HepG2 (cell line): ENCODE data around the gene AP2A2. TPM values are rescaled to one million over a fixed set of nuclear protein-coding genes. Genes with fewer than 3 reads are reported as not detected.

Experiments
- ATAC-seq: fragments of 200-7000 bp; cut with Tn5 transposase; 3 replicates; pipeline ENCODE4 v1.9.1; 2020; ENCODE audit warnings: mild to moderate bottlenecking, moderate library complexity
- BruUV-seq: library from RNA; stranded (reverse); fragments of 400-500 nt; replicated peaks from 2 replicates; lab custom pipeline; 2021; lab: Mats Ljungman, UMichigan
- CTCF ChIA-PET: fragments of 300-600 bp; formaldehyde crosslinking; extraction: SDS; loops from one replicate; lab custom pipeline; 2021; ENCODE audit warnings: low total read pairs, inconsistent platforms, low intra/inter-chr PET ratio; lab: Yijun Ruan, JAX
- POLR2A ChIA-PET: fragments of 350-600 bp; sonication (Branson Sonifier 250); formaldehyde crosslinking; loops from one replicate; lab custom pipeline; 2020; ENCODE audit warnings: antibody characterized with exemption, inconsistent platforms; lab: Yijun Ruan, JAX
- DNase-seq: peaks from one replicate; pipeline ENCODE4 v3.0.0-alpha.2; 2015; ENCODE audit warnings: low spot score
- FAIRE-seq: peaks from 3 replicates; lab custom pipeline; 2011; peaks lifted over from hg19 to GRCh38; lab: Jason Lieb, UNC
- H2AFZ ChIP-seq: one replicate; pipeline ENCODE4 v1.6.1; 2011; ENCODE audit warnings: low read length, inconsistent platforms
- H3K27ac ChIP-seq: fragments of 300-600 bp; 3 replicates; pipeline ENCODE4 v1.8.0; 2011; ENCODE audit warnings: mixed run types, mild to moderate bottlenecking, mixed read lengths, low read length, inconsistent platforms; ENCODE audit not compliant: insufficient read depth; ENCODE audit errors: extremely low read length
- H3K27me3 ChIP-seq, 2 experiments: fragments of 200-600 bp in 1 of 2; 2 replicates in 1 of 2; 3 replicates in 1 of 2; pipeline versions ENCODE4 v1.6.0 to v1.8.0; 2011; ENCODE audit warnings: low read length in 2 of 2, mild to moderate bottlenecking in 2 of 2, moderate library complexity in 2 of 2, inconsistent platforms in 1 of 2; ENCODE audit not compliant: insufficient read depth in 2 of 2, control insufficient read depth in 1 of 2
- H3K36me3 ChIP-seq, 2 experiments: fragments of 200-600 bp in 1 of 2; replicated peaks in 1 of 2; 2 replicates in 1 of 2; 3 replicates in 1 of 2; pipeline versions ENCODE4 v1.5.1 to v1.8.0; 2011; ENCODE audit warnings: low read length in 2 of 2, inconsistent platforms in 1 of 2; ENCODE audit not compliant: insufficient read depth in 2 of 2, control insufficient read depth in 1 of 2
- H3K4me1 ChIP-seq: 2 replicates; pipeline ENCODE4 v1.5.1; 2012; ENCODE audit warnings: low read length, inconsistent platforms; ENCODE audit not compliant: insufficient read depth
- H3K4me2 ChIP-seq: 2 replicates; pipeline ENCODE4 v1.6.0; 2011; ENCODE audit warnings: low read depth, low read length, inconsistent platforms
- H3K4me3 ChIP-seq, 3 experiments: fragments of 200-600 bp in 1 of 3; sonication (generic), shearing (Covaris generic) in 1 of 3; replicated peaks in 1 of 3; 2 replicates each; pipeline ENCODE4 v1.5.1; 2011 to 2016; ENCODE audit warnings: low read length in 3 of 3, inconsistent platforms in 2 of 3, low read depth in 2 of 3, mild to moderate bottlenecking in 2 of 3, control low read depth in 1 of 3, mixed read lengths in 1 of 3; ENCODE audit not compliant: insufficient read depth in 1 of 3
- H3K79me2 ChIP-seq: one replicate; pipeline ENCODE4 v1.6.1; 2011; ENCODE audit warnings: low read length, inconsistent platforms; ENCODE audit not compliant: insufficient read depth
- H3K9ac ChIP-seq: 2 replicates; pipeline ENCODE4 v1.6.0; 2011; ENCODE audit warnings: mild to moderate bottlenecking, low read depth, low read length, inconsistent platforms; ENCODE audit not compliant: insufficient read depth
- H3K9me3 ChIP-seq: 2 replicates; pipeline ENCODE4 v1.5.1; 2012; ENCODE audit warnings: mild to moderate bottlenecking, low read length
- H4K20me1 ChIP-seq: 2 replicates; pipeline ENCODE4 v1.6.0; 2011; ENCODE audit warnings: inconsistent platforms, mild to moderate bottlenecking, low read length, moderate library complexity; ENCODE audit not compliant: insufficient read depth
- AHR ChIP-seq: IDR thresholded peaks from 2 replicates; pipeline ENCODE4 v1.6.1; 2018; ENCODE audit warnings: missing genetic modification reagents, missing compliant biosample characterization
- CEBPG ChIP-seq: IDR thresholded peaks from 2 replicates; pipeline ENCODE4 v1.6.1; 2016
- GRHL1 ChIP-seq: sonication (generic); formaldehyde crosslinking; conservative IDR thresholded peaks from 2 replicates; pipeline ENCODE4 v1.8.0; 2022; ENCODE audit warnings: missing genetic modification reagents
- HCFC1 ChIP-seq: fragments of 150-350 bp; IDR thresholded peaks from 2 replicates; pipeline ENCODE4 v1.6.1; 2014; ENCODE audit warnings: low read depth, low read length
- KLF16 ChIP-seq, 2 experiments: sonication (generic) in 1 of 2; formaldehyde crosslinking in 1 of 2; IDR thresholded peaks; 2 replicates each; pipeline versions ENCODE4 v1.6.1 to v1.8.0; 2016 to 2023; ENCODE audit warnings: missing genetic modification reagents in 2 of 2, missing compliant biosample characterization in 1 of 2
- NR0B2 ChIP-seq: sonication (generic); formaldehyde crosslinking; IDR thresholded peaks from 2 replicates; pipeline ENCODE4 v1.4.0; 2020; ENCODE audit warnings: mild to moderate bottlenecking, missing genetic modification reagents
- RFX5 ChIP-seq: IDR thresholded peaks from 2 replicates; pipeline ENCODE4 v1.6.1; 2011; ENCODE audit warnings: low read depth, low read length, improper control_type of control experiment
- SP4 ChIP-seq: sonication (generic); formaldehyde crosslinking; IDR thresholded peaks from 2 replicates; pipeline ENCODE4 v1.8.1; 2023; ENCODE audit warnings: mild to moderate bottlenecking, missing genetic modification reagents
- ZNF407 ChIP-seq: sonication (generic); formaldehyde crosslinking; IDR thresholded peaks from one replicate; pipeline ENCODE4 v1.5.1; 2020; ENCODE audit warnings: mild to moderate bottlenecking, missing genetic modification reagents; ENCODE audit errors: not compliant biosample characterization
- ZNF605 ChIP-seq: sonication (generic); formaldehyde crosslinking; IDR thresholded peaks from 2 replicates; pipeline ENCODE4 v1.8.0; 2022; ENCODE audit warnings: mild to moderate bottlenecking, missing genetic modification reagents
- ZNF775 ChIP-seq: sonication (generic); formaldehyde crosslinking; IDR thresholded peaks from 2 replicates; pipeline ENCODE4 v1.4.0; 2020; ENCODE audit warnings: missing genetic modification reagents, mild to moderate bottlenecking, moderate library complexity, borderline replicate concordance
- ZNF782 ChIP-seq: sonication (generic); formaldehyde crosslinking; IDR thresholded peaks from 2 replicates; pipeline ENCODE4 v1.4.0; 2020; ENCODE audit warnings: missing genetic modification reagents, mild to moderate bottlenecking, borderline replicate concordance
- WGBS: methylation state at CpG from one replicate; pipeline ENCODE4 v1.1.6; 2017; ENCODE audit warnings: low lambda C conversion rate; 5-methylcytosine and 5-hydroxymethylcytosine counted together
- in situ Hi-C: cut with HindIII; loops from 2 replicates; pipeline ENCODE4 v1.10.0; 2017; ENCODE audit warnings: low pct_unique_long_range_greater_than_20kb; ENCODE audit not compliant: extremely low pct_ligation_motif_present
- intact Hi-C: fragments of 100-400 bp; cut with micrococcal nuclease; formaldehyde crosslinking; loops from one replicate; pipeline ENCODE4 v1.10.0; 2022; ENCODE audit not compliant: unreplicated experiment
- polyA plus RNA-seq, 8 experiments: library from polyadenylated mRNA; depleted of rRNA in 3 of 8; stranded (reverse) in 7 of 8; unstranded in 1 of 8; fragments of >200 nt; fragmentation: Illumina TruSeq in 4 of 8; extraction: Trizol in 4 of 8; gene quantifications; 2 replicates each; pipeline versions ENCODE4 v1.2.1 to v1.2.3, GENCODE V29; 2011 to 2016; ENCODE audit warnings: low read depth in 4 of 8, missing spikeins in 1 of 8, mixed read lengths in 1 of 8; ENCODE audit not compliant: insufficient read depth in 1 of 8
- total RNA-seq, 5 experiments: library from RNA; depleted of rRNA; stranded (reverse); fragments of >200 nt; fragmentation: Illumina TruSeq; extraction: Trizol; gene quantifications; 2 replicates each; pipeline ENCODE4 v1.2.3, GENCODE V29; 2016; ENCODE audit warnings: low read depth in 1 of 5

Gene AP2A2
- total and polyA plus RNA-seq, 2 of the 13 experiments (the other 11 are each of a cell fraction or from before 2014, with no cell fraction given), result 25.7 to 75.7 TPM

GRCh38 chr11:933142-933851 lies 7.6 kb downstream of the AP2A2 start (continued):
- TF ChIP-seq ZNF407 (CRISPR knock-in tag), result no peak
- no peak for TF ChIP-seq CEBPG
- TF ChIP-seq, all 625 proteins: peak for 0

GRCh38 chr11:933936-934335 lies 8.3 kb downstream of the AP2A2 start:
- peaks cover 37% of the 10 kb centered on the region for H4K20me1 ChIP-seq
- CTCF ChIA-PET, result no interaction called here
- BruUV-seq, result no TSS peak
- no peak for TF ChIP-seq ZNF605 (CRISPR knock-in tag)
- no peak for TF ChIP-seq AHR (CRISPR knock-in tag)
- no peak for TF ChIP-seq KLF16 (CRISPR knock-in tag; IDR thresholded peaks at IDR 0.05)
- no peak for TF ChIP-seq HCFC1
- no peak for TF ChIP-seq GRHL1 (CRISPR knock-in tag)
- TF ChIP-seq ZNF782 (CRISPR knock-in tag), result no peak
- no peak for TF ChIP-seq RFX5
- TF ChIP-seq ZNF775 (CRISPR knock-in tag), result no peak
- no peak for TF ChIP-seq NR0B2 (CRISPR knock-in tag)
- TF ChIP-seq SP4 (CRISPR knock-in tag), result no peak

More at GRCh38 chr11:933936-934335, 8.3 kb downstream of the AP2A2 start:
- 95% methylated on average over 6 of the region's 7 CpGs for WGBS
- peaks cover 87% of the 10 kb centered on the region for H3K4me1 ChIP-seq
- peak overlapping the region; percentile 26 for H3K27ac ChIP-seq
- FAIRE-seq (no peak), ATAC-seq (no peak), DNase-seq (no peak)
- H3K36me3 ChIP-seq, result peaks cover 4 to 12% of the 10 kb centered on the region in 2 experiments; a peak in 3 of 5 replicates
- H3K9ac ChIP-seq, result peak overlapping the region; percentile 15; the same call in 1 of the 2 replicates
- no peak overlapping the region for H3K4me2 ChIP-seq
- in situ Hi-C loops (no loop called here), intact Hi-C loops (no loop called here)
- no peaks in the 10 kb centered on the region for H3K27me3 ChIP-seq
- H3K79me2 ChIP-seq, result peaks cover 85% of the 10 kb centered on the region
- no peak overlapping the region for H2AFZ ChIP-seq
- no peaks in the 10 kb centered on the region for H3K9me3 ChIP-seq
- no peak overlapping the region for H3K4me3 ChIP-seq
- POLR2A ChIA-PET, result interaction anchor here (0.8 to 2.7 kb wide), 3 partner anchors 9 to 18 kb away, joined by 3 to 27 read pairs (median 5); partner anchors contain the start of gene AP2A2
